Stimulated activated naive CD8-positive, alpha-beta T cell treated with anti-CD3 and anti-CD28 coated beads, Interleukin-15, amount 100 ng/mL, for 72 hours (primary cell): Measurements from ENCODE around the gene AHR.
"Not testable (repeated sequence)": the region's sequence is repeated elsewhere in the genome, so short reads cannot be mapped to it uniquely, and the experiment has no call there.

Source experiments
- ATAC-seq: fragments of 150-1000 bp; cut with Tn5 transposase; 2 replicates; pipeline ENCODE4 v1.10.0; 2021; ENCODE audit warnings: mild to moderate bottlenecking, moderate library complexity
- DNase-seq, 2 donors: peaks; one replicate each; pipeline ENCODE4 v3.0.0; 2021 to 2022
- H3K27ac Mint-ChIP-seq, 2 donors: one replicate each; pipeline ENCODE4 v1.8.0; 2022; ENCODE audit warnings: mild to moderate bottlenecking in 2 of 2, mixed read lengths in 2 of 2, moderate library complexity in 2 of 2
- H3K27me3 Mint-ChIP-seq: one replicate; pipeline ENCODE4 v1.8.0; 2022; ENCODE audit warnings: mixed read lengths
- H3K4me1 Mint-ChIP-seq: one replicate; pipeline ENCODE4 v1.8.0; 2022; ENCODE audit warnings: mild to moderate bottlenecking, mixed read lengths
- H3K4me3 Mint-ChIP-seq, 2 donors: one replicate each; pipeline ENCODE4 v1.8.0; 2022; ENCODE audit warnings: mild to moderate bottlenecking in 2 of 2, mixed read lengths in 2 of 2, moderate library complexity in 1 of 2
- H3K9me3 Mint-ChIP-seq, 2 donors: one replicate each; pipeline ENCODE4 v1.8.0; 2022; ENCODE audit warnings: mixed read lengths in 2 of 2

The AHR gene

DNA sequence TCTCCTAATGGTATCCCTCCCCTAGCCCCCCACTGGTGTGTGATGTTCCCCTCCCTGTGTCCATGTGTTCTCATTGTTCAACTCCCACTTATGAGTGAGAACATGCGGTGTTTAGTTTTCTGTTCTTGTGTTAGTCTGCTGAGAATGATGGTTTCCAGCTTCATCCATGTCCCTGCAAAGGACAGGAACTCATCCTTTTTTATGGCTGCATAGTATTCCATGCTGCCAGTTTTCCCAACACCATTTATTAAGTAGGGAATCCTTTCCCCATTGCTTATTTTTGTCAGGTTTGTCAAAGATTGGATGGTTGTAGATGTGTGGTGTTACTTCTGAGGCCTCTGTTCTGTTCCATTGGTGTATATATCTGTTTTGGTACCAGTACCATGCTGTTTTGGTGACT is 50.5 kb downstream of the AHR start:
- peaks cover 22 to 26% of the 10 kb centered on the region in 2 donors for H3K9me3 Mint-ChIP-seq
- H3K27me3 Mint-ChIP-seq, H3K4me1 Mint-ChIP-seq, H3K27ac Mint-ChIP-seq, DNase-seq, H3K4me3 Mint-ChIP-seq, ATAC-seq: not testable (repeated sequence)

DNA sequence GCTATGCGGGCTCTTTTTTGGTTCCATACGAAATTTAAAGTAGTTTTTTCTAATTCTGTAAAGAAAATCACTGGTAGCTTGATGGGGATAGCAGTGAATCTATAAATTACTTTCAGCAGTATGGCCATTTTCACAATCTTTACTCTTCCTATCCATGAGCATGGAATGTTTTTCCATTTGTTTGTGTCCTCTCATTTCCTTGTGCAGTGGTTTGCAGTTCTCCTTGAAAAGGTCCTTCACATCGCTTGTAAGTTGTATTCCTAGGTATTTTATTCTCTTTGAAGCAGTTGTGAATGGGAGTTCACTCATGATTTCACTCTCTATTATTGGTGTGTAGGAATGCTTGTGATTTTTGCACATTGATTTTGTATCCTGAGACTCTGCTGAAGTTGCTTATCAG is 51.9 kb downstream of the AHR start:
- ATAC-seq, H3K4me1 Mint-ChIP-seq, H3K4me3 Mint-ChIP-seq, DNase-seq, H3K27me3 Mint-ChIP-seq, H3K27ac Mint-ChIP-seq: not testable (repeated sequence)
- peaks cover 22 to 32% of the 10 kb centered on the region in 2 donors for H3K9me3 Mint-ChIP-seq

GRCh38 chr7:17353650-17354419 is 55.4 kb downstream of the AHR start:
- not testable (repeated sequence) for DNase-seq, ATAC-seq, H3K4me1 Mint-ChIP-seq, H3K27ac Mint-ChIP-seq, H3K27me3 Mint-ChIP-seq, H3K4me3 Mint-ChIP-seq
- H3K9me3 Mint-ChIP-seq: peaks cover 29 to 32% of the 10 kb centered on the region in 2 donors

GRCh38 chr7:17354473-17354872 is 56.0 kb downstream of the AHR start:
- DNase-seq (no peak), ATAC-seq (no peak)
- Mint-ChIP-seq H3K9me3 (peaks cover 29 to 32% of the 10 kb centered on the region in 2 donors), H3K27ac (no peak overlapping the region), H3K27me3 (no peaks in the 10 kb centered on the region), H3K4me1 (no peaks in the 10 kb centered on the region), H3K4me3 (no peak overlapping the region)

- H3K4me3 Mint-ChIP-seq: no peak overlapping the region
- no peak overlapping the region for H3K27ac Mint-ChIP-seq
- peaks cover 29 to 32% of the 10 kb centered on the region in 2 donors for H3K9me3 Mint-ChIP-seq
- H3K27me3 Mint-ChIP-seq: no peaks in the 10 kb centered on the region
- DNase-seq (no peak), ATAC-seq (no peak)
- no peaks in the 10 kb centered on the region for H3K4me1 Mint-ChIP-seq
Measured at GRCh38 chr7:17355050-17355449, 56.6 kb downstream of the AHR start.

DNA sequence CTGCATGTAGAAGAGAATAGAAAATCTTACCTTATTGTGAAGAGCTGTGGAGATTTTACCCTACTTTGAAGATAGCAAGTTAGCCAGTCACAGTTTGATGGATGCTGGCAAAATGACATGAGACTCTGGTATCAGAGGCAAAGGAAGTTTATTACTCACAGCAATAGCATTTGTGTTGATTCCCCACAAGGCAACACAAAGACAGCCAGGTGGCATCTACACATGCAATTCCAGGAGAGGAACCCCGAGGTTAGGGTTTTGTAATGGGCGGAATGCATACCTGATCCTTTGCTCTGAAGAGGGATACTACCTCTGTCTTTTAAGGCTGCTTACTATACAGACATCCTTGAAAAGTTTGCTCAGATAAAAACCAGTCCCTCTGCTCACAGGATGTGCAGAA is 59.5 kb downstream of the AHR start:
- ATAC-seq (no peak), DNase-seq (no peak)
- Mint-ChIP-seq H3K27me3 (no peaks in the 10 kb centered on the region), H3K4me3 (no peak overlapping the region), H3K4me1 (no peaks in the 10 kb centered on the region), H3K9me3 (peaks cover 12 to 14% of the 10 kb centered on the region in 2 donors), H3K27ac (no peak overlapping the region)

GRCh38 chr7:17359610-17360009 is 61.2 kb downstream of the AHR start:
- no peaks in the 10 kb centered on the region for H3K4me1 Mint-ChIP-seq
- no peak overlapping the region for H3K4me3 Mint-ChIP-seq
- H3K27ac Mint-ChIP-seq: no peak overlapping the region
- no peaks in the 10 kb centered on the region for H3K27me3 Mint-ChIP-seq
- DNase-seq (no peak), ATAC-seq (no peak)
- peaks cover 9 to 12% of the 10 kb centered on the region in 2 donors for H3K9me3 Mint-ChIP-seq

GRCh38 chr7:17362439-17363105 is 64.1 kb downstream of the AHR start:
- ATAC-seq: no peak
- no peak overlapping the region for H3K27ac Mint-ChIP-seq
- no peak overlapping the region for H3K4me3 Mint-ChIP-seq
- H3K9me3 Mint-ChIP-seq: peaks cover 5% of the 10 kb centered on the region in 2 donors
- peaks cover 9% of the 10 kb centered on the region for H3K27me3 Mint-ChIP-seq
- no peaks in the 10 kb centered on the region for H3K4me1 Mint-ChIP-seq
- DNase-seq: no peak

GRCh38 chr7:17364671-17365070 is 66.2 kb downstream of the AHR start:
- DNase-seq (no peak), ATAC-seq (no peak)
- Mint-ChIP-seq H3K27ac (no peak overlapping the region), H3K27me3 (peaks cover 9% of the 10 kb centered on the region), H3K4me1 (no peaks in the 10 kb centered on the region), H3K9me3 (peaks cover 5% of the 10 kb centered on the region in 2 donors), H3K4me3 (no peak overlapping the region)

DNA sequence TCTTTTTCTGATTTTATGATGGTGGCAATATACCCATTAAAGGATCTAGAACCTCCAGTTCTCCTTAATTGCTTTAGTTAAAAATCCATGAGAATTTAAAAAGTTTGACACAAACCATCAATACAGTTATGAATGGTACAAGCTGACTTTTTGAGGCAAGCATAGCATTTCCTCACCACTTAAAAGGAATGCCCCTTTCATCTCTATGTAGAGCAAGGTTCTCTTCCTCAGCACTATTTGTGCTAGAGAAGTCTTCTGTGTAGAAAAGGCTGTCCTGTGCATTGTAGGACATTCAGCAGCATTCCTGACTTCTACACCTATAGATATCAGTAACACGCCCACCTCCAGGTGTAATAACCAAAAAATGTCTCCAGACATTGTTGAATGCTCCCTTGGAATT is 67.3 kb downstream of the AHR start:
- DNase-seq (no peak), ATAC-seq (no peak)
- no peak overlapping the region for H3K27ac Mint-ChIP-seq
- H3K4me3 Mint-ChIP-seq: no peak overlapping the region
- H3K4me1 Mint-ChIP-seq: no peaks in the 10 kb centered on the region
- H3K27me3 Mint-ChIP-seq: peaks cover 9% of the 10 kb centered on the region
- H3K9me3 Mint-ChIP-seq: peaks cover 5% of the 10 kb centered on the region in 2 donors

DNA sequence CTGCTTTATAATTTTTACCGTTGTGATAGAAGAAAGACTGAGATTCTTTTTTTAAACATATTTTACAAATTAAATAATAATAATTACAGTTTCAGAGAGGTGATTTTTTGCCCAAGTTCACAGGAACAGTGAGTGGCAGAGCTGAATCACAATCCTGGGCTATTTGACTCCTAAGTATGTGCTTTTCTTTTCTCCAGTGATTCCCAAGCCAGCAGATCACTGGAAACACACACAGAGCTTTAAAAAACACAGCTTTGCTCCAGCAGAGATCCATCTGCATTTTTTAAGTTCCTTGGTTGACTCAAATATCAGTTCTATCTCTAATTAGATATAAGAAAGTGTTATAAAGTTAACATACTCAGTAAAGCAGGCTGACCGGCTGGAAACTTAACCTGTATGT is 69.0 kb downstream of the AHR start:
- H3K4me1 Mint-ChIP-seq: no peaks in the 10 kb centered on the region
- no peaks in the 10 kb centered on the region for H3K9me3 Mint-ChIP-seq
- no peak for DNase-seq
- ATAC-seq: no peak
- no peak overlapping the region for H3K27ac Mint-ChIP-seq
- H3K4me3 Mint-ChIP-seq: no peak overlapping the region
- H3K27me3 Mint-ChIP-seq: peaks cover 16% of the 10 kb centered on the region

DNA sequence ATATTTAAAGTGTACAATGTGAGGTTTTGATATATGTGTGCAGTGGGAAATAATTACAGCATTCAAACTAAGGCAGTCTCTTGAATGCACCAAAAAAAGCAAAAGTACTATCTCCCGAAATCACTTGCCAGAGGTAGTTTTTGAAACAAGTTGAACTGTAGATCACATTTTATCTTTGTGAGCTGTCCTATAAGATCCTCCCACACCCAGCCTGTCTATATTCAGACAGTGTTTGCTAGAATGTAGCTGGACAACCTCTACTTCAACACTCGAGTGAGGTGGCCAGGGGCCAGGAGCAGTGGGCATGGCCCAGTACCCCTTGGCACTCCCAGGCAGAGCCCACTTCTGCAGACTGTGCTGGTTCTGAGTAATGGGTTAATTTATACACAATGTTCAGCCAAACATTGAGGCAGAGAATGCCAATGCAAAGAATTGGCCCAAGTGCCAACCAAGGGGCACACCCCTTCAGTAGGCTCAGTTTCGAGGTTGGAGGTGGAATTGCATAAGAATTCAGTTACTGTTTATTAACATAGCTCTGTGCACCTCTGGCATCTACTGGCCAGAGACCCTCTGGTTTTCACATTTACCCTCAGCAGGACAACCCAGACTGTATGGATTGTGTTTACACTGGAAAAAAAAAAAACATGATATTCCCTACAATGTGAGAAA is 70.5 kb downstream of the AHR start:
- Mint-ChIP-seq H3K4me3 (no peak overlapping the region), H3K9me3 (no peaks in the 10 kb centered on the region), H3K27me3 (peaks cover 17% of the 10 kb centered on the region), H3K27ac (no peak overlapping the region), H3K4me1 (no peaks in the 10 kb centered on the region)
- DNase-seq (no peak), ATAC-seq (no peak)

DNA sequence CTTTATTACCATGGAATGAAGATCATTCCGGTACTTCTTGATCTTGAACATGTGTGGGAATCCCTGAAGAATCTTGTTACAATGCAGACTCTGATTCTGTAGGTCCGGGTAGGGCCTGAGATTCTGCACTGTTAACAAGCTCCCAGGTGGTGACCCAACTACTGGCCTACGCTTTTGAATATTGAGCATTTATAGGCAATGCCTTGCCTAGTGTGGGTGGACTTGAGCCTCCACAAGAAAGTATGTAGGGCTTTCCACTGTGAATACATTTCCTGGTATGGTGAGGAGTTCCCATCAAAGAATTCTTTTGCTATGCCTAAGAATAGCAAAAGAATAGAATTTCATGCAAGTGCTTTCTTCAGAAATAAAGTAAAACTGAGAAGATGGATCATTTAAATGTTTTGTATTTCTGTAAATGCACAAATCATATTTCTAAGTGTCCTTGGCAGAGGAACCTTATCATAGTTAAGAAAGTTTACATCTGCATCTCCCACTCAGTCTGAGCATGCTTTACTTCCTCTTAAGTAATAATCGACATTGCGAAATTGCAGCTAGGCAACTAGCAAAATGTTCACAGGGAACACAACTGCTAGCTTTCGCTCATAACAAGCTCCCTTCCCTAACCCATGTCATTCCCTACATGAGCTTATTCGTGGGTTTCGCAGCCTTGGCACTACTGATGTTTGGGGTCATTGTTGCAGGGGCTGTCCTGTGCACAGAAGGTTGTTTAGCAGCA is 71.4 kb downstream of the AHR start:
- ATAC-seq (no peak), DNase-seq (no peak)
- Mint-ChIP-seq H3K27me3 (peaks cover 17% of the 10 kb centered on the region), H3K27ac (no peak overlapping the region), H3K9me3 (no peaks in the 10 kb centered on the region), H3K4me3 (no peak overlapping the region), H3K4me1 (no peaks in the 10 kb centered on the region)

GRCh38 chr7:17370901-17371585 is 72.6 kb downstream of the AHR start:
- Mint-ChIP-seq H3K27ac (no peak overlapping the region), H3K4me1 (no peaks in the 10 kb centered on the region), H3K27me3 (peaks cover 8% of the 10 kb centered on the region), H3K4me3 (no peak overlapping the region), H3K9me3 (no peaks in the 10 kb centered on the region)
- no peak for ATAC-seq
- no peak for DNase-seq
